Endothelial cell of umbilical vein (primary cell): ENCODE data around the gene ERP29. TPM values are rescaled to one million over a fixed set of nuclear protein-coding genes. Genes with fewer than 3 reads are reported as not detected.

Experiments
- BruUV-seq: library from RNA; stranded (reverse); fragments of 400-500 nt; replicated peaks from 2 replicates; lab custom pipeline; 2021; lab: Mats Ljungman, UMichigan
- CTCF ChIA-PET: fragments of 300-600, 350-600 bp; sonication (Branson Sonifier 250); formaldehyde crosslinking; loops from one replicate; lab custom pipeline; 2021; ENCODE audit warnings: antibody characterized with exemption, inconsistent platforms; lab: Charles Lee
- POLR2A ChIA-PET: fragments of 300-600, 350-600 bp; sonication (Branson Sonifier 250); formaldehyde crosslinking; loops from one replicate; lab custom pipeline; 2021; ENCODE audit warnings: antibody characterized with exemption, inconsistent platforms; lab: Charles Lee
- DNase-seq: peaks from one replicate; pipeline ENCODE4 v3.0.0-alpha.2; 2011; ENCODE audit warnings: low read depth, low spot score
- FAIRE-seq: peaks from 2 replicates; lab custom pipeline; 2011; peaks lifted over from hg19 to GRCh38; lab: Jason Lieb, UNC
- H2AFZ ChIP-seq: 2 replicates; pipeline ENCODE4 v1.6.0; 2012; ENCODE audit warnings: low read depth, low read length, control low read depth, inconsistent platforms
- H3K27ac ChIP-seq: 2 replicates; pipeline ENCODE4 v1.5.1; 2011; ENCODE audit warnings: low read depth, mild to moderate bottlenecking, control low read depth, low read length, moderate library complexity; ENCODE audit not compliant: insufficient read depth
- H3K27me3 ChIP-seq, 2 experiments: 2 replicates each; pipeline versions ENCODE4 v1.6.0 to v1.6.1; 2011; ENCODE audit warnings: low read length in 2 of 2, mixed read lengths in 1 of 2; ENCODE audit not compliant: control insufficient read depth in 2 of 2, insufficient read depth in 2 of 2
- H3K36me3 ChIP-seq, 2 experiments: 2 replicates in 1 of 2; 3 replicates in 1 of 2; pipeline ENCODE4 v1.5.1; 2011; ENCODE audit warnings: low read length in 2 of 2, mild to moderate bottlenecking in 1 of 2, moderate library complexity in 1 of 2; ENCODE audit not compliant: control insufficient read depth in 2 of 2, insufficient read depth in 2 of 2; ENCODE audit errors: extremely low read depth in 1 of 2
- H3K4me1 ChIP-seq: 3 replicates; pipeline ENCODE4 v1.5.1; 2011; ENCODE audit warnings: mild to moderate bottlenecking, low read length; ENCODE audit not compliant: control insufficient read depth, insufficient read depth; ENCODE audit errors: extremely low read depth
- H3K4me2 ChIP-seq: 2 replicates; pipeline ENCODE4 v1.6.1; 2011; ENCODE audit warnings: low read length, control low read depth, mixed read lengths; ENCODE audit not compliant: insufficient read depth
- H3K4me3 ChIP-seq, 3 experiments: fragments of 200-600 bp in 1 of 3; sonication (generic), shearing (Covaris generic) in 1 of 3; replicated peaks in 1 of 3; 2 replicates each; pipeline ENCODE4 v1.5.1; 2011 to 2016; ENCODE audit warnings: control low read depth in 3 of 3, low read length in 3 of 3, mild to moderate bottlenecking in 2 of 3, inconsistent platforms in 1 of 3, low read depth in 1 of 3, moderate library complexity in 1 of 3; ENCODE audit not compliant: insufficient read depth in 1 of 3
- H3K79me2 ChIP-seq: 2 replicates; pipeline ENCODE4 v1.6.0; 2012; ENCODE audit warnings: low read length, inconsistent platforms; ENCODE audit not compliant: control insufficient read depth, insufficient read depth
- H3K9ac ChIP-seq: replicated peaks from 2 replicates; pipeline ENCODE3; 2011; ENCODE audit warnings: low read length, control low read depth; ENCODE audit not compliant: insufficient read depth; ENCODE audit errors: extremely low read depth
- H3K9me1 ChIP-seq: replicated peaks from 3 replicates; pipeline ENCODE4 v1.6.0; 2011; ENCODE audit warnings: mild to moderate bottlenecking, low read length; ENCODE audit not compliant: control insufficient read depth, insufficient read depth; ENCODE audit errors: extremely low read depth
- H3K9me3 ChIP-seq: replicated peaks from 2 replicates; pipeline ENCODE4 v1.5.1; 2012; ENCODE audit warnings: low read length, inconsistent platforms; ENCODE audit not compliant: control insufficient read depth, insufficient read depth
- H4K20me1 ChIP-seq: replicated peaks from 2 replicates; pipeline ENCODE3; 2011; ENCODE audit warnings: mild to moderate bottlenecking, low read length; ENCODE audit not compliant: control insufficient read depth, insufficient read depth; ENCODE audit errors: extremely low read depth
- EZH2 ChIP-seq: IDR thresholded peaks from 2 replicates; pipeline ENCODE4 v1.6.1; 2012; ENCODE audit warnings: borderline replicate concordance, low read depth, mild to moderate bottlenecking, moderate library complexity, low read length, inconsistent platforms; ENCODE audit not compliant: severe bottlenecking
- FOS ChIP-seq: IDR thresholded peaks from 2 replicates; pipeline ENCODE4 v1.6.1; 2011; ENCODE audit warnings: mild to moderate bottlenecking, low read length, moderate library complexity, borderline replicate concordance; ENCODE audit not compliant: insufficient read depth
- GATA2 ChIP-seq: IDR thresholded peaks from 2 replicates; pipeline ENCODE4 v1.7.0; 2011; ENCODE audit warnings: low read depth, mild to moderate bottlenecking, moderate library complexity, mixed read lengths, low read length; ENCODE audit not compliant: insufficient read length, insufficient read depth
- JUN ChIP-seq: IDR thresholded peaks from 2 replicates; pipeline ENCODE4 v1.6.1; 2011; ENCODE audit warnings: borderline replicate concordance, low read depth; ENCODE audit not compliant: insufficient read length, insufficient read depth
- MYC ChIP-seq: IDR thresholded peaks from one replicate; pipeline ENCODE4 v1.6.1; 2011; ENCODE audit warnings: mild to moderate bottlenecking, low read depth, low read length
- POLR2A ChIP-seq: IDR thresholded peaks from 2 replicates; pipeline ENCODE4 v1.6.1; 2012; ENCODE audit warnings: low read depth, mild to moderate bottlenecking, control low read depth, low read length
- POLR2AphosphoS5 ChIP-seq: IDR thresholded peaks from 2 replicates; pipeline ENCODE4 v1.6.1; 2012; ENCODE audit warnings: low read depth, mild to moderate bottlenecking, control low read depth, low read length, moderate library complexity; ENCODE audit not compliant: insufficient read depth
- dilution Hi-C: fragments of 300-500 bp; cut with MboI; formaldehyde crosslinking; loops from one replicate; pipeline ENCODE4 v1.15.0; 2019; ENCODE audit warnings: low sequenced_read_pairs; ENCODE audit not compliant: extremely low pct_ligation_motif_present
- intact Hi-C: fragments of 100-400 bp; cut with micrococcal nuclease; formaldehyde crosslinking; loops from one replicate; pipeline ENCODE4 v1.10.0; 2022
- polyA plus RNA-seq, 4 experiments: library from polyadenylated mRNA; depleted of rRNA in 3 of 4; stranded (reverse) in 3 of 4; unstranded in 1 of 4; fragments of >200 nt; gene quantifications; 2 replicates each; pipeline versions ENCODE4 v1.2.1 to v1.2.3, GENCODE V29; 2011 to 2012; ENCODE audit warnings: missing spikeins in 1 of 4
- total RNA-seq: library from RNA; stranded (reverse); gene quantifications from 2 replicates; pipeline ENCODE4 v1.2.3, GENCODE V29; 2021
- TF ChIP-seq, protein P1 (sequence below), 2 donors: IDR thresholded peaks; 1 replicate in 1 of 2; 2 replicates in 1 of 2; pipeline ENCODE4 v1.5.1; 2011; ENCODE audit warnings: low read length in 2 of 2, mild to moderate bottlenecking in 2 of 2, moderate library complexity in 2 of 2, control low read depth in 1 of 2, inconsistent platforms in 1 of 2, low read depth in 1 of 2; ENCODE audit not compliant: insufficient read depth in 1 of 2; ENCODE audit errors: extremely low read depth in 1 of 2
- TF ChIP-seq, protein P2 (sequence below): IDR thresholded peaks from 2 replicates; pipeline ENCODE4 v1.6.1; 2011; ENCODE audit not compliant: insufficient read depth, insufficient read length

The ERP29 gene
- total and polyA plus RNA-seq, 2 donors (not counting 3 experiments of a cell fraction or from before 2014, with no cell fraction given): 77.1 to 116 TPM

DNA sequence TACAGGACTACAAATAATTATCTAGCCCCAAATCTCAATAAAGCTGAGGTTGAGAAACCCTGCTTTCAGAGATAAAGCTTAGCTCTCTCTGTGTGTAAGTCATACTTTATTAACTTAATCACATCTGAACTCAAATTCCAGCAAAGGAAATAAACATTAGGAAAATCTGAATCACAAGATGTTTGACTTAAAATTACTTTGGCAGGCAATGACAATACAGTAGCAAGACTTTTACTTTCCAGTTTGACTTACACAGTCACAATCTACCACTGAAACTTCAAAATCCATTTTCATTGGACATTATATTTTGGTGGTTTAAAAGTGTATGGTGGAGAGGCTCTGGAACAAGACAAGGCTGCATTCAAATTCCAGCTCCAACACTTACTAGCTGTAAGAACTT, 11.7 kb upstream of the ERP29 start:
- no peaks in the 10 kb centered on the region for H3K4me1 ChIP-seq
- H4K20me1 ChIP-seq: no peaks in the 10 kb centered on the region
- dilution Hi-C loops (no loop called here), intact Hi-C loops (no loop called here)
- no peaks in the 10 kb centered on the region for H3K9me1 ChIP-seq
- H3K9me3 ChIP-seq: no peaks in the 10 kb centered on the region
- DNase-seq (peak; percentile 41), FAIRE-seq (no peak)
- no peak overlapping the region for H3K9ac ChIP-seq
- no TSS peak for BruUV-seq
- TF ChIP-seq, protein P1, sequence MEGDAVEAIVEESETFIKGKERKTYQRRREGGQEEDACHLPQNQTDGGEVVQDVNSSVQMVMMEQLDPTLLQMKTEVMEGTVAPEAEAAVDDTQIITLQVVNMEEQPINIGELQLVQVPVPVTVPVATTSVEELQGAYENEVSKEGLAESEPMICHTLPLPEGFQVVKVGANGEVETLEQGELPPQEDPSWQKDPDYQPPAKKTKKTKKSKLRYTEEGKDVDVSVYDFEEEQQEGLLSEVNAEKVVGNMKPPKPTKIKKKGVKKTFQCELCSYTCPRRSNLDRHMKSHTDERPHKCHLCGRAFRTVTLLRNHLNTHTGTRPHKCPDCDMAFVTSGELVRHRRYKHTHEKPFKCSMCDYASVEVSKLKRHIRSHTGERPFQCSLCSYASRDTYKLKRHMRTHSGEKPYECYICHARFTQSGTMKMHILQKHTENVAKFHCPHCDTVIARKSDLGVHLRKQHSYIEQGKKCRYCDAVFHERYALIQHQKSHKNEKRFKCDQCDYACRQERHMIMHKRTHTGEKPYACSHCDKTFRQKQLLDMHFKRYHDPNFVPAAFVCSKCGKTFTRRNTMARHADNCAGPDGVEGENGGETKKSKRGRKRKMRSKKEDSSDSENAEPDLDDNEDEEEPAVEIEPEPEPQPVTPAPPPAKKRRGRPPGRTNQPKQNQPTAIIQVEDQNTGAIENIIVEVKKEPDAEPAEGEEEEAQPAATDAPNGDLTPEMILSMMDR (IDR thresholded peaks at IDR 0.05; ENCODE audit: extremely low read depth in 1 of 2, insufficient read depth in 1 of 2, low read depth in 1 of 2, low read length in 2 of 2): no peak
- no peak for TF ChIP-seq EZH2
- TF ChIP-seq MYC: no peak
- no peak for TF ChIP-seq GATA2
- no peak for TF ChIP-seq POLR2A
- TF ChIP-seq POLR2AphosphoS5: no peak
- no peak for TF ChIP-seq JUN
- H3K79me2 ChIP-seq: no peaks in the 10 kb centered on the region
- no peak overlapping the region for H2AFZ ChIP-seq
- no peak overlapping the region for H3K27ac ChIP-seq
- H3K4me2 ChIP-seq: no peak overlapping the region
- ChIA-PET CTCF (interaction anchor here (0.9 to 1.6 kb wide), 3 partner anchors 12 to 197 kb away, joined by 3 to 5 read pairs (median 3); partner anchors contain the start of genes ERP29 and TMEM116), POLR2A (no interaction called here)
- H3K27me3 ChIP-seq: no peaks in the 10 kb centered on the region
- H3K4me3 ChIP-seq: no peak overlapping the region
- H3K36me3 ChIP-seq: no peaks in the 10 kb centered on the region

DNA sequence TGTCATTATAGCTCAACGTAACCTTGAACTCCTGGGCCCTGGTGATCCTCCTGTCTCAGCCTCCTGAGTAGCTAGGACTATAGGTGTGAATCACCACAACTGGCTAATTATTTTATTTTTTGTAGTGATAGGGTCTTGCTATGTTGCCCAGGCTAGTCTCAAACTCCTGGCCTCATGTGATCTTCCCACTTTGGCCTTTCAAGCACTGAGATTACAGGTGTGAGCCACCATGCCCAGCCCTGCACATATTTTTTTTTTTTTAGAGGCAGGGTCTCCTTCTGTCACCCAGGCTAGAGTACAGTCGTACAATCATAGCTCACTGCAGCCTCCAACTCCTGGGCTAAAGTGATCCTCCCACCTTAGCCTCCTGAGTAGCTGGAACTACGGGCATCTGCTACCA, 9.2 kb upstream of the ERP29 start:
- FAIRE-seq (no peak), DNase-seq (no peak)
- Histone ChIP-seq H3K4me2 (no peak overlapping the region), H2AFZ (no peak overlapping the region), H3K79me2 (no peaks in the 10 kb centered on the region), H3K9me3 (no peaks in the 10 kb centered on the region), H3K9me1 (no peaks in the 10 kb centered on the region), H3K4me1 (peaks cover 6% of the 10 kb centered on the region), H4K20me1 (no peaks in the 10 kb centered on the region), H3K27ac (no peak overlapping the region), H3K4me3 (no peak overlapping the region), H3K9ac (no peak overlapping the region), H3K36me3 (no peaks in the 10 kb centered on the region), H3K27me3 (no peaks in the 10 kb centered on the region)
- dilution Hi-C loops: no loop called here
- TF ChIP-seq POLR2A (no peak), MYC (no peak), POLR2AphosphoS5 (no peak), GATA2 (no peak), JUN (no peak), FOS (no peak), EZH2 (no peak)
- TF ChIP-seq, protein P1 (IDR thresholded peaks at IDR 0.05; ENCODE audit: extremely low read depth in 1 of 2, insufficient read depth in 1 of 2, low read depth in 1 of 2, low read length in 2 of 2): no peak
- TF ChIP-seq, protein P2, sequence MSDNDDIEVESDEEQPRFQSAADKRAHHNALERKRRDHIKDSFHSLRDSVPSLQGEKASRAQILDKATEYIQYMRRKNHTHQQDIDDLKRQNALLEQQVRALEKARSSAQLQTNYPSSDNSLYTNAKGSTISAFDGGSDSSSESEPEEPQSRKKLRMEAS: no peak
- ChIA-PET POLR2A (no interaction called here), CTCF (interaction anchor here (1.0 kb wide), 1 partner anchor 59 kb away, joined by 4 read pairs; no protein-coding TSS in a partner anchor)
- no TSS peak for BruUV-seq
- intact Hi-C loops: no loop called here
